Testis (tissue), 2 donors: ENCODE measurements around the gene AP2A2.

Source experiments
- CTCF ChIP-seq, 3 experiments: fragments of 450-650 bp in 2 of 3; fragments of 200-600 bp in 1 of 3; sonication (generic) in 1 of 3; IDR thresholded peaks; one replicate each; pipeline ENCODE4 v1.5.1; 2016 to 2019; ENCODE audit warnings: antibody characterized with exemption in 3 of 3, mild to moderate bottlenecking in 2 of 3, moderate library complexity in 1 of 3
- POLR2A ChIP-seq: fragments of 450-650 bp; IDR thresholded peaks from one replicate; pipeline ENCODE4 v1.6.1; 2017; ENCODE audit warnings: antibody characterized with exemption, mild to moderate bottlenecking, moderate library complexity

GRCh38 chr11:1049431-1049891, 123.8 kb downstream of the AP2A2 start:
- TF ChIP-seq CTCF (IDR thresholded peaks at IDR 0.05): no peak
- no peak for TF ChIP-seq POLR2A
